DMS79 (cell line): ENCODE data around the gene XRCC2.
"Not testable (repeated sequence)": the region's sequence is repeated elsewhere in the genome, so short reads cannot be mapped to it uniquely, and the experiment has no call there.

Source experiments
- DNase-seq: peaks from one replicate; lab custom pipeline; 2025; lab: John Stamatoyannopoulos, UW

The XRCC2 gene

GRCh38 chr7:152675759-152676636 lies at the start of gene XRCC2:
XRCC2 (minus strand) TSS chr7:152676141; CDS start chr7:152676079, 62 bp downstream.
- peak; percentile 79 for DNase-seq

- no peak for DNase-seq
These were observed 47.4 kb upstream of the XRCC2 start for GRCh38 chr7:152723364-152723763.

- DNase-seq = not testable (repeated sequence)
These were observed 36.6 kb upstream of the XRCC2 start for GRCh38 chr7:152712412-152713042.

GRCh38 chr7:152711444-152711944 lies 35.6 kb upstream of the XRCC2 start:
- DNase-seq = peak; percentile 75

GRCh38 chr7:152710153-152710442 lies 34.2 kb upstream of the XRCC2 start:
- DNase-seq = no peak

- DNase-seq = peak; percentile 44
These were observed 33.6 kb upstream of the XRCC2 start for GRCh38 chr7:152709287-152710152.

- DNase-seq = no peak
These were observed 28.9 kb upstream of the XRCC2 start for GRCh38 chr7:152704796-152705384.

- no peak for DNase-seq
These were observed 23.1 kb upstream of the XRCC2 start for GRCh38 chr7:152699079-152699478.

- DNase-seq = not testable (repeated sequence)
These were observed 21.5 kb upstream of the XRCC2 start for GRCh38 chr7:152697268-152697974.

GRCh38 chr7:152692196-152692595 lies 16.3 kb upstream of the XRCC2 start:
- DNase-seq = not testable (repeated sequence)

- DNase-seq = no peak
These were observed 7.4 kb upstream of the XRCC2 start for GRCh38 chr7:152683297-152683696.

GRCh38 chr7:152677808-152678670 lies 2.1 kb upstream of the XRCC2 start:
- peak; percentile 98 for DNase-seq

- peak; percentile 73 for DNase-seq
These were observed 832 bp downstream of the XRCC2 start for GRCh38 chr7:152674860-152675758.

GRCh38 chr7:152673897-152674296 lies 2.0 kb downstream of the XRCC2 start:
- DNase-seq = peak; percentile 7

- no peak for DNase-seq
These were observed 3.3 kb downstream of the XRCC2 start for GRCh38 chr7:152672626-152673025.

- DNase-seq = no peak
These were observed 6.2 kb downstream of the XRCC2 start for GRCh38 chr7:152669758-152670157.

GRCh38 chr7:152668975-152669374 lies 7.0 kb downstream of the XRCC2 start:
- DNase-seq = no peak

GRCh38 chr7:152667958-152668357 lies 8.0 kb downstream of the XRCC2 start:
- no peak for DNase-seq

- DNase-seq = no peak
These were observed 9.9 kb downstream of the XRCC2 start for GRCh38 chr7:152666078-152666477.
